PC-3 (cell line): ENCODE results near the gene MYH11. TPM values are rescaled to one million over a fixed set of nuclear protein-coding genes. Genes with fewer than 3 reads are reported as not detected.

Experiments
- ATAC-seq: fragments of 200-7000 bp; cut with Tn5 transposase; 2 replicates; pipeline ENCODE4 v1.9.1; 2020; ENCODE audit warnings: mild to moderate bottlenecking, moderate library complexity
- BruUV-seq: library from RNA; stranded (reverse); fragments of 400-500 nt; replicated peaks from 2 replicates; lab custom pipeline; 2021; lab: Mats Ljungman, UMichigan
- CTCF ChIA-PET: fragments of 300-600 bp; sonication (Branson Sonifier 250); formaldehyde crosslinking; loops from one replicate; lab custom pipeline; 2022; ENCODE audit warnings: antibody characterized with exemption; lab: Charles Lee
- POLR2A ChIA-PET: fragments of 300-600 bp; sonication (Branson Sonifier 250); formaldehyde crosslinking; loops from one replicate; lab custom pipeline; 2022; ENCODE audit warnings: antibody characterized with exemption; ENCODE audit not compliant: unreplicated experiment; lab: Charles Lee
- DNase-seq: peaks from one replicate; pipeline ENCODE4 v3.0.0-alpha.2; 2015
- H2AFZ ChIP-seq: fragments of 300-600 bp; sonication (generic); 2 replicates; pipeline ENCODE4 v1.6.0; 2016; ENCODE audit warnings: antibody characterized with exemption, low read length
- H3F3A ChIP-seq: fragments of 300-600 bp; sonication (generic); one replicate; pipeline ENCODE4 v1.6.0; 2017; ENCODE audit warnings: antibody characterized with exemption, low read length, control low read depth, mild to moderate bottlenecking; ENCODE audit not compliant: unreplicated experiment
- H3K27ac ChIP-seq: fragments of 300-600 bp; sonication (generic); 2 replicates; pipeline ENCODE4 v1.5.1; 2016; ENCODE audit warnings: mild to moderate bottlenecking, low read length
- H3K27me3 ChIP-seq: fragments of 300-600 bp; sonication (generic); 2 replicates; pipeline ENCODE4 v1.6.1; 2016; ENCODE audit warnings: low read length, mixed read lengths
- H3K36me3 ChIP-seq: fragments of 300-600 bp; sonication (generic); 2 replicates; pipeline ENCODE4 v1.6.1; 2016; ENCODE audit warnings: low read depth, mixed run types, low read length, mixed read lengths
- H3K4me1 ChIP-seq: fragments of 300-600 bp; sonication (generic); 2 replicates; pipeline ENCODE4 v1.5.1; 2016; ENCODE audit warnings: low read length; ENCODE audit not compliant: insufficient read depth
- H3K4me2 ChIP-seq: fragments of 300-600 bp; sonication (generic); 2 replicates; pipeline ENCODE4 v1.6.0; 2016; ENCODE audit warnings: low read length
- H3K4me3 ChIP-seq: fragments of 300-600 bp; sonication (generic); 2 replicates; pipeline ENCODE4 v1.5.1; 2016; ENCODE audit warnings: mild to moderate bottlenecking, low read length, mixed read lengths
- H3K79me2 ChIP-seq: fragments of 300-600 bp; sonication (generic); 2 replicates; pipeline ENCODE4 v1.6.1; 2017; ENCODE audit warnings: low read length, mixed read lengths
- H3K9ac ChIP-seq: fragments of 300-600 bp; sonication (generic); 2 replicates; pipeline ENCODE4 v1.6.0; 2016; ENCODE audit warnings: mild to moderate bottlenecking, low read length
- H3K9me2 ChIP-seq: fragments of 300-600 bp; sonication (generic); replicated peaks from 2 replicates; pipeline ENCODE4 v1.6.1; 2016; ENCODE audit warnings: mixed run types, low read length, mixed read lengths
- H3K9me3 ChIP-seq: fragments of 300-600 bp; sonication (generic); 2 replicates; pipeline ENCODE4 v1.6.1; 2016; ENCODE audit warnings: low read length, mixed read lengths
- H4K20me1 ChIP-seq: fragments of 300-600 bp; sonication (generic); 2 replicates; pipeline ENCODE4 v1.6.1; 2016; ENCODE audit warnings: low read length, mixed read lengths
- EZH2 ChIP-seq: fragments of 300-600 bp; sonication (generic); IDR thresholded peaks from one replicate; pipeline ENCODE4 v1.6.1; 2017; ENCODE audit warnings: antibody characterized with exemption, mild to moderate bottlenecking, low read length; ENCODE audit not compliant: unreplicated experiment
- EZH2phosphoT487 ChIP-seq: fragments of 300-600 bp; sonication (generic); IDR thresholded peaks from 2 replicates; pipeline ENCODE4 v1.6.1; 2018; ENCODE audit warnings: mild to moderate bottlenecking, antibody characterized with exemption, low read length, borderline replicate concordance
- intact Hi-C: fragments of 100-400 bp; cut with micrococcal nuclease; formaldehyde crosslinking; loops from 2 replicates; pipeline ENCODE4 v1.9.0; 2023
- total RNA-seq: library from RNA; depleted of rRNA; stranded (reverse); fragments of >200 nt; gene quantifications from 2 replicates; pipeline ENCODE4 v1.2.3, GENCODE V29; 2014
- TF ChIP-seq, protein P1 (sequence below): fragments of 300-600 bp; sonication (generic); conservative IDR thresholded peaks from 2 replicates; pipeline ENCODE4 v1.5.1; 2017; ENCODE audit warnings: antibody characterized with exemption, low read depth, mild to moderate bottlenecking, low read length

The MYH11 gene
- total RNA-seq, 1 experiment from 2014 or later = not detected

DNA sequence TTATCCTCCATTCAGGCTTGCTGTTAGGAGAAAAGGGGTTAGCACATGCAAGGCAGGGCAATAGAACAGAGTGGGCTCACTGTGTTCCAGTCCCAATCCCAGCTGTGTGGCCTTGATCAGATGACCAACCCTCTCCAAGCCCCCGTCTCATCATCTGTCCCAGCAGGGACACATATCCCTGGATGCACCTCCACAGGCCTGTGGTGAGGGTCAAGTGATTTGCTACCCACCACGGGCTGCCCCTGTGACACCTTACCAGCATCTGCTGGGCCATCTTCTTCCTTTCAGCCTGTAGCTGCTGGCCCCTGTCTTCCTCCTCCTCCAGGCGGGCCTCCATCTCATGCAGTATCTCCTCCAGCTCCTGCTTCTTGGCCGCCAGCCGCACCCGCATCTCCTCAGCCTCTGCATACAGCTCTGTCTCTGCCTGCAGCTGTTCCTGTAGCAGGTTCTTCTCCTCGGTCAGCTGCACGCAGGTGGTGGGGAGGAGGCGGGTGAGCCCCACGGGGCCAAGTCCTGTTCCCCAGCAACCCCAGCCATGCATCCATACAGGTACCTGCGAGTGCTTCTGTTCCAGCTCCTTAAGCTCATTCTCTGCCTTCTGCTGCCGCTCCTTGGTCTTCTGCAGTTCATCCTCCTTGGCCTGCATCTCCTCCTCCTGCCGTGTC, 115.5 kb downstream of the MYH11 start:
- Histone ChIP-seq H3K27ac (no peak overlapping the region), H3K9me2 (no peaks in the 10 kb centered on the region), H3K4me3 (no peak overlapping the region), H3K4me2 (no peak overlapping the region), H3K27me3 (no peaks in the 10 kb centered on the region), H2AFZ (no peak overlapping the region), H4K20me1 (no peaks in the 10 kb centered on the region), H3K9me3 (no peaks in the 10 kb centered on the region), H3F3A (no peaks in the 10 kb centered on the region), H3K36me3 (no peaks in the 10 kb centered on the region), H3K79me2 (no peaks in the 10 kb centered on the region), H3K4me1 (no peaks in the 10 kb centered on the region), H3K9ac (no peak overlapping the region)
- CTCF ChIA-PET = no interaction called here
- POLR2A ChIA-PET = no interaction called here
- intact Hi-C loops = no loop called here
- ATAC-seq (no peak), DNase-seq (no peak)
- TF ChIP-seq EZH2phosphoT487 (no peak), EZH2 (no peak)
- TF ChIP-seq, protein P1, sequence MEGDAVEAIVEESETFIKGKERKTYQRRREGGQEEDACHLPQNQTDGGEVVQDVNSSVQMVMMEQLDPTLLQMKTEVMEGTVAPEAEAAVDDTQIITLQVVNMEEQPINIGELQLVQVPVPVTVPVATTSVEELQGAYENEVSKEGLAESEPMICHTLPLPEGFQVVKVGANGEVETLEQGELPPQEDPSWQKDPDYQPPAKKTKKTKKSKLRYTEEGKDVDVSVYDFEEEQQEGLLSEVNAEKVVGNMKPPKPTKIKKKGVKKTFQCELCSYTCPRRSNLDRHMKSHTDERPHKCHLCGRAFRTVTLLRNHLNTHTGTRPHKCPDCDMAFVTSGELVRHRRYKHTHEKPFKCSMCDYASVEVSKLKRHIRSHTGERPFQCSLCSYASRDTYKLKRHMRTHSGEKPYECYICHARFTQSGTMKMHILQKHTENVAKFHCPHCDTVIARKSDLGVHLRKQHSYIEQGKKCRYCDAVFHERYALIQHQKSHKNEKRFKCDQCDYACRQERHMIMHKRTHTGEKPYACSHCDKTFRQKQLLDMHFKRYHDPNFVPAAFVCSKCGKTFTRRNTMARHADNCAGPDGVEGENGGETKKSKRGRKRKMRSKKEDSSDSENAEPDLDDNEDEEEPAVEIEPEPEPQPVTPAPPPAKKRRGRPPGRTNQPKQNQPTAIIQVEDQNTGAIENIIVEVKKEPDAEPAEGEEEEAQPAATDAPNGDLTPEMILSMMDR = no peak
- BruUV-seq = no TSS peak

DNA sequence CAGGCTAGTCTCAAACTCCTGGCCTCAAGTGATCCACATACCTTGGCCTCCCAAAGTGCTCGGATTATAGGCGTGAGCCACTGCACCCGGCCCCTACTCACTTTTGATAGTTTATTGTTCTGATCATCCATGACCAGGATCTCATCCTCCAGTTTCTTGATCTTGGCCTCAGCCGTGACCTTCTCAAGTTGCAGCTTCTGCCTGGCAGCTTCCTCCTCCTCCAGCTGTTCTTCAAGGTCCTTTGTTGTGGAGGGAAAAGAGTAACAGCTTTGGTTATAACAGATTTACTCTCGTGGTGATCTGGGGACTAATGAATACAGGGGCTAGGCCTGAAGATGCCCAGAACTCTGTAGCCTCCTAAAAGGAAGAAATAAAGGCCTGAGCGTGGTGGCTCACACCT, 116.9 kb downstream of the MYH11 start:
- H3K9me3 ChIP-seq = no peaks in the 10 kb centered on the region
- H3K79me2 ChIP-seq = no peaks in the 10 kb centered on the region
- DNase-seq (no peak), ATAC-seq (no peak)
- TF ChIP-seq EZH2phosphoT487 = no peak
- TF ChIP-seq, protein P1 = no peak
- no peak for TF ChIP-seq EZH2
- no peaks in the 10 kb centered on the region for H3K4me1 ChIP-seq
- H3K36me3 ChIP-seq = no peaks in the 10 kb centered on the region
- H3K27me3 ChIP-seq = no peaks in the 10 kb centered on the region
- ChIA-PET POLR2A (no interaction called here), CTCF (no interaction called here)
- no peaks in the 10 kb centered on the region for H4K20me1 ChIP-seq
- BruUV-seq = no TSS peak
- H3K4me3 ChIP-seq = no peak overlapping the region
- no peak overlapping the region for H3K27ac ChIP-seq
- H2AFZ ChIP-seq = no peak overlapping the region
- H3F3A ChIP-seq = no peaks in the 10 kb centered on the region
- intact Hi-C loops = no loop called here
- H3K4me2 ChIP-seq = no peak overlapping the region
- no peaks in the 10 kb centered on the region for H3K9me2 ChIP-seq
- H3K9ac ChIP-seq = no peak overlapping the region

DNA sequence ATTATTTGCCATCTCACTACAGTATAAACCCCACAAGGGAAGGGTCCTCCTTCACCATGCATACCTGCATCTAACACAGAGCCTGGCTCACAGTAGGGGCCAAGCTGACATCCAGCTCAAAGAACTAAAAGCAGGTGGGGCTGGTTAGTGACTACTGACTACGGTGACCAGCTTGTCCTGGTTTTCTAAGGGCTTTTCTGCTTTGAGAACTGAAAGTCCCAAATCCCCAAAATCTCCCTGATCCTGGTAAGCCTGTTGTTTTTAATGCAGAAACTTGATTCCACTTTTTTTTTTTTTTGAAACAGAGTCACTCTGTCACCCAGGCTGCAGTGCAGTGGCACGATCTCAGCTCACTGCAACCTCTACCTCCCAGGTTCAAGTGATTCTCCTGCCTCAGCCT, 117.4 kb downstream of the MYH11 start:
- POLR2A ChIA-PET = no interaction called here
- no peak overlapping the region for H3K9ac ChIP-seq
- no peak overlapping the region for H2AFZ ChIP-seq
- intact Hi-C loops = no loop called here
- CTCF ChIA-PET = no interaction called here
- H3K36me3 ChIP-seq = no peaks in the 10 kb centered on the region
- H3K9me3 ChIP-seq = no peaks in the 10 kb centered on the region
- DNase-seq = no peak
- H3K27me3 ChIP-seq = no peaks in the 10 kb centered on the region
- no peak for TF ChIP-seq EZH2
- TF ChIP-seq, protein P1 = no peak
- TF ChIP-seq EZH2phosphoT487 = no peak
- H3K27ac ChIP-seq = no peak overlapping the region
- no peaks in the 10 kb centered on the region for H3K9me2 ChIP-seq
- no peak for ATAC-seq
- 0 out of 2 replicates have a peak, but pooled peaks cover under 1% of the 10 kb centered on the region for H3K4me1 ChIP-seq
- no peak overlapping the region for H3K4me2 ChIP-seq
- no TSS peak for BruUV-seq
- no peak overlapping the region for H3K4me3 ChIP-seq
- H3K79me2 ChIP-seq = no peaks in the 10 kb centered on the region
- H3F3A ChIP-seq = no peaks in the 10 kb centered on the region
- H4K20me1 ChIP-seq = no peaks in the 10 kb centered on the region
